Endothelial cell of umbilical vein (primary cell): Measurements from ENCODE around the gene MAP3K10. TPM values are rescaled to one million over a fixed set of nuclear protein-coding genes. Genes with fewer than 3 reads are reported as not detected.

Source experiments
- BruUV-seq: library from RNA; stranded (reverse); fragments of 400-500 nt; replicated peaks from 2 replicates; lab custom pipeline; 2021; lab: Mats Ljungman, UMichigan
- CTCF ChIA-PET: fragments of 300-600, 350-600 bp; sonication (Branson Sonifier 250); formaldehyde crosslinking; loops from one replicate; lab custom pipeline; 2021; ENCODE audit warnings: antibody characterized with exemption, inconsistent platforms; lab: Charles Lee
- POLR2A ChIA-PET: fragments of 300-600, 350-600 bp; sonication (Branson Sonifier 250); formaldehyde crosslinking; loops from one replicate; lab custom pipeline; 2021; ENCODE audit warnings: antibody characterized with exemption, inconsistent platforms; lab: Charles Lee
- DNase-seq: peaks from one replicate; pipeline ENCODE4 v3.0.0-alpha.2; 2011; ENCODE audit warnings: low read depth, low spot score
- FAIRE-seq: peaks from 2 replicates; lab custom pipeline; 2011; peaks lifted over from hg19 to GRCh38; lab: Jason Lieb, UNC
- H2AFZ ChIP-seq: 2 replicates; pipeline ENCODE4 v1.6.0; 2012; ENCODE audit warnings: low read depth, low read length, control low read depth, inconsistent platforms
- H3K27ac ChIP-seq: 2 replicates; pipeline ENCODE4 v1.5.1; 2011; ENCODE audit warnings: low read depth, mild to moderate bottlenecking, control low read depth, low read length, moderate library complexity; ENCODE audit not compliant: insufficient read depth
- H3K27me3 ChIP-seq, 2 experiments: 2 replicates each; pipeline versions ENCODE4 v1.6.0 to v1.6.1; 2011; ENCODE audit warnings: low read length in 2 of 2, mixed read lengths in 1 of 2; ENCODE audit not compliant: control insufficient read depth in 2 of 2, insufficient read depth in 2 of 2
- H3K36me3 ChIP-seq, 2 experiments: 2 replicates in 1 of 2; 3 replicates in 1 of 2; pipeline ENCODE4 v1.5.1; 2011; ENCODE audit warnings: low read length in 2 of 2, mild to moderate bottlenecking in 1 of 2, moderate library complexity in 1 of 2; ENCODE audit not compliant: control insufficient read depth in 2 of 2, insufficient read depth in 2 of 2; ENCODE audit errors: extremely low read depth in 1 of 2
- H3K4me1 ChIP-seq: 3 replicates; pipeline ENCODE4 v1.5.1; 2011; ENCODE audit warnings: mild to moderate bottlenecking, low read length; ENCODE audit not compliant: control insufficient read depth, insufficient read depth; ENCODE audit errors: extremely low read depth
- H3K4me2 ChIP-seq: 2 replicates; pipeline ENCODE4 v1.6.1; 2011; ENCODE audit warnings: low read length, control low read depth, mixed read lengths; ENCODE audit not compliant: insufficient read depth
- H3K4me3 ChIP-seq, 3 experiments: fragments of 200-600 bp in 1 of 3; sonication (generic), shearing (Covaris generic) in 1 of 3; replicated peaks in 1 of 3; 2 replicates each; pipeline ENCODE4 v1.5.1; 2011 to 2016; ENCODE audit warnings: control low read depth in 3 of 3, low read length in 3 of 3, mild to moderate bottlenecking in 2 of 3, inconsistent platforms in 1 of 3, low read depth in 1 of 3, moderate library complexity in 1 of 3; ENCODE audit not compliant: insufficient read depth in 1 of 3
- H3K79me2 ChIP-seq: 2 replicates; pipeline ENCODE4 v1.6.0; 2012; ENCODE audit warnings: low read length, inconsistent platforms; ENCODE audit not compliant: control insufficient read depth, insufficient read depth
- H3K9ac ChIP-seq: replicated peaks from 2 replicates; pipeline ENCODE3; 2011; ENCODE audit warnings: low read length, control low read depth; ENCODE audit not compliant: insufficient read depth; ENCODE audit errors: extremely low read depth
- H3K9me1 ChIP-seq: replicated peaks from 3 replicates; pipeline ENCODE4 v1.6.0; 2011; ENCODE audit warnings: mild to moderate bottlenecking, low read length; ENCODE audit not compliant: control insufficient read depth, insufficient read depth; ENCODE audit errors: extremely low read depth
- H3K9me3 ChIP-seq: replicated peaks from 2 replicates; pipeline ENCODE4 v1.5.1; 2012; ENCODE audit warnings: low read length, inconsistent platforms; ENCODE audit not compliant: control insufficient read depth, insufficient read depth
- H4K20me1 ChIP-seq: replicated peaks from 2 replicates; pipeline ENCODE3; 2011; ENCODE audit warnings: mild to moderate bottlenecking, low read length; ENCODE audit not compliant: control insufficient read depth, insufficient read depth; ENCODE audit errors: extremely low read depth
- EZH2 ChIP-seq: IDR thresholded peaks from 2 replicates; pipeline ENCODE4 v1.6.1; 2012; ENCODE audit warnings: borderline replicate concordance, low read depth, mild to moderate bottlenecking, moderate library complexity, low read length, inconsistent platforms; ENCODE audit not compliant: severe bottlenecking
- FOS ChIP-seq: IDR thresholded peaks from 2 replicates; pipeline ENCODE4 v1.6.1; 2011; ENCODE audit warnings: mild to moderate bottlenecking, low read length, moderate library complexity, borderline replicate concordance; ENCODE audit not compliant: insufficient read depth
- GATA2 ChIP-seq: IDR thresholded peaks from 2 replicates; pipeline ENCODE4 v1.7.0; 2011; ENCODE audit warnings: low read depth, mild to moderate bottlenecking, moderate library complexity, mixed read lengths, low read length; ENCODE audit not compliant: insufficient read length, insufficient read depth
- JUN ChIP-seq: IDR thresholded peaks from 2 replicates; pipeline ENCODE4 v1.6.1; 2011; ENCODE audit warnings: borderline replicate concordance, low read depth; ENCODE audit not compliant: insufficient read length, insufficient read depth
- MYC ChIP-seq: IDR thresholded peaks from one replicate; pipeline ENCODE4 v1.6.1; 2011; ENCODE audit warnings: mild to moderate bottlenecking, low read depth, low read length
- POLR2A ChIP-seq: IDR thresholded peaks from 2 replicates; pipeline ENCODE4 v1.6.1; 2012; ENCODE audit warnings: low read depth, mild to moderate bottlenecking, control low read depth, low read length
- POLR2AphosphoS5 ChIP-seq: IDR thresholded peaks from 2 replicates; pipeline ENCODE4 v1.6.1; 2012; ENCODE audit warnings: low read depth, mild to moderate bottlenecking, control low read depth, low read length, moderate library complexity; ENCODE audit not compliant: insufficient read depth
- dilution Hi-C: fragments of 300-500 bp; cut with MboI; formaldehyde crosslinking; loops from one replicate; pipeline ENCODE4 v1.15.0; 2019; ENCODE audit warnings: low sequenced_read_pairs; ENCODE audit not compliant: extremely low pct_ligation_motif_present
- intact Hi-C: fragments of 100-400 bp; cut with micrococcal nuclease; formaldehyde crosslinking; loops from one replicate; pipeline ENCODE4 v1.10.0; 2022
- polyA plus RNA-seq, 4 experiments: library from polyadenylated mRNA; depleted of rRNA in 3 of 4; stranded (reverse) in 3 of 4; unstranded in 1 of 4; fragments of >200 nt; gene quantifications; 2 replicates each; pipeline versions ENCODE4 v1.2.1 to v1.2.3, GENCODE V29; 2011 to 2012; ENCODE audit warnings: missing spikeins in 1 of 4
- total RNA-seq: library from RNA; stranded (reverse); gene quantifications from 2 replicates; pipeline ENCODE4 v1.2.3, GENCODE V29; 2021
- TF ChIP-seq, protein P1 (sequence below), 2 donors: IDR thresholded peaks; 1 replicate in 1 of 2; 2 replicates in 1 of 2; pipeline ENCODE4 v1.5.1; 2011; ENCODE audit warnings: low read length in 2 of 2, mild to moderate bottlenecking in 2 of 2, moderate library complexity in 2 of 2, control low read depth in 1 of 2, inconsistent platforms in 1 of 2, low read depth in 1 of 2; ENCODE audit not compliant: insufficient read depth in 1 of 2; ENCODE audit errors: extremely low read depth in 1 of 2
- TF ChIP-seq, protein P2 (sequence below): IDR thresholded peaks from 2 replicates; pipeline ENCODE4 v1.6.1; 2011; ENCODE audit not compliant: insufficient read depth, insufficient read length

The MAP3K10 gene
- total and polyA plus RNA-seq, 2 donors (not counting 3 experiments of a cell fraction or from before 2014, with no cell fraction given): 6.3 to 19.4 TPM

DNA sequence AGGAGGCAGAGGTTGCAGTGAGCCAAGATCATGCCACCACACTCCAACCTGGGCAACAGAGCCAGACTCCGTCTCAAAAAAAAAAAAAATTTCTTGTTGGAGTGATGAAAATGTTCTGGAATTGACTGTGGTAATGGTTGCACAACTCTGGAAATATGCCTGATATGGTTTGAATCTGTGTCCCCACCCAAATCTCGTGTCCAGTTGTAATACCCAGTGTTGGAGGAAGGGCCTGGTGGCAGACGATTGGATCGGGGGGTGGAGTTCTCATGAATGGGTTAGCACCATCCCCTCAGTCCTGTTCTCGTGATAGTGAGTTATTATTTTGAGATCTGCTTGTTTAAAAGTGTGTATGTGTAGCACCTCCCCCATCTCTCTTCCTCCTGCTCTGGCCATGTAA is 41.1 kb upstream of the MAP3K10 start:
- FAIRE-seq (no peak), DNase-seq (no peak)
- no peak overlapping the region for H2AFZ ChIP-seq
- dilution Hi-C loops (no loop called here), intact Hi-C loops (no loop called here)
- no peak overlapping the region for H3K4me2 ChIP-seq
- BruUV-seq: no TSS peak
- ChIA-PET CTCF (interaction anchor here (1.2 kb wide), 1 partner anchor 26 kb away, joined by 3 read pairs; no protein-coding TSS in a partner anchor), POLR2A (no interaction called here)
- H3K9me3 ChIP-seq: no peaks in the 10 kb centered on the region
- no peaks in the 10 kb centered on the region for H3K9me1 ChIP-seq
- H3K79me2 ChIP-seq: no peaks in the 10 kb centered on the region
- H3K27me3 ChIP-seq: no peaks in the 10 kb centered on the region
- no peak overlapping the region for H3K9ac ChIP-seq
- no peak overlapping the region for H3K4me3 ChIP-seq
- no peaks in the 10 kb centered on the region for H3K36me3 ChIP-seq
- H3K27ac ChIP-seq: no peak overlapping the region
- peaks cover 8% of the 10 kb centered on the region for H3K4me1 ChIP-seq
- H4K20me1 ChIP-seq: no peaks in the 10 kb centered on the region
- TF ChIP-seq FOS (no peak), POLR2AphosphoS5 (no peak), POLR2A (no peak), GATA2 (no peak), MYC (no peak), EZH2 (no peak), JUN (no peak)
- TF ChIP-seq, protein P1, sequence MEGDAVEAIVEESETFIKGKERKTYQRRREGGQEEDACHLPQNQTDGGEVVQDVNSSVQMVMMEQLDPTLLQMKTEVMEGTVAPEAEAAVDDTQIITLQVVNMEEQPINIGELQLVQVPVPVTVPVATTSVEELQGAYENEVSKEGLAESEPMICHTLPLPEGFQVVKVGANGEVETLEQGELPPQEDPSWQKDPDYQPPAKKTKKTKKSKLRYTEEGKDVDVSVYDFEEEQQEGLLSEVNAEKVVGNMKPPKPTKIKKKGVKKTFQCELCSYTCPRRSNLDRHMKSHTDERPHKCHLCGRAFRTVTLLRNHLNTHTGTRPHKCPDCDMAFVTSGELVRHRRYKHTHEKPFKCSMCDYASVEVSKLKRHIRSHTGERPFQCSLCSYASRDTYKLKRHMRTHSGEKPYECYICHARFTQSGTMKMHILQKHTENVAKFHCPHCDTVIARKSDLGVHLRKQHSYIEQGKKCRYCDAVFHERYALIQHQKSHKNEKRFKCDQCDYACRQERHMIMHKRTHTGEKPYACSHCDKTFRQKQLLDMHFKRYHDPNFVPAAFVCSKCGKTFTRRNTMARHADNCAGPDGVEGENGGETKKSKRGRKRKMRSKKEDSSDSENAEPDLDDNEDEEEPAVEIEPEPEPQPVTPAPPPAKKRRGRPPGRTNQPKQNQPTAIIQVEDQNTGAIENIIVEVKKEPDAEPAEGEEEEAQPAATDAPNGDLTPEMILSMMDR (IDR thresholded peaks at IDR 0.05; ENCODE audit: extremely low read depth in 1 of 2, insufficient read depth in 1 of 2, low read depth in 1 of 2, low read length in 2 of 2): no peak
- TF ChIP-seq, protein P2, sequence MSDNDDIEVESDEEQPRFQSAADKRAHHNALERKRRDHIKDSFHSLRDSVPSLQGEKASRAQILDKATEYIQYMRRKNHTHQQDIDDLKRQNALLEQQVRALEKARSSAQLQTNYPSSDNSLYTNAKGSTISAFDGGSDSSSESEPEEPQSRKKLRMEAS: no peak
